Measurements from ENCODE around the gene ZXDC.

ZXDC gene

DNA sequence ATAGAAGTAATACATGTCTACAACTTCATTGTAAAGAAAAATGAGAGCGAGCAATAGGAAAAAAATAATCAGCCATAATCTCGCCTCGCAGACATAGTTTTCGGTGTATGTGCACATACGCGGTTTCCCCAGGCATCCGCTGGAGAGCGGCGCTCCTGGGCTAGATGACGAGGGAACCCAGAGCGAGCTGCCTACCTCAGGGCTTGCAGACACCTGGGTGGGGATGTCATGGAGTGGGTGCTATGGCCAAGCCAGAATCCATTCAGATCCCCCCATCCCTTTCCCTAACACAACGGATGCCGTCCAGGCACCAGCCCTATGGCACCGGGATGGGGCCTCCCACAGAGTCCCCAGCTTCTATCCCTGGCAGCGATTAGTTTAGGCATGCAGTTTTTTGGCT is 85.5 kb downstream of the ZXDC start:
- H3K4me3 Mint-ChIP-seq: no peak overlapping the region
- TF ChIP-seq, protein P1, sequence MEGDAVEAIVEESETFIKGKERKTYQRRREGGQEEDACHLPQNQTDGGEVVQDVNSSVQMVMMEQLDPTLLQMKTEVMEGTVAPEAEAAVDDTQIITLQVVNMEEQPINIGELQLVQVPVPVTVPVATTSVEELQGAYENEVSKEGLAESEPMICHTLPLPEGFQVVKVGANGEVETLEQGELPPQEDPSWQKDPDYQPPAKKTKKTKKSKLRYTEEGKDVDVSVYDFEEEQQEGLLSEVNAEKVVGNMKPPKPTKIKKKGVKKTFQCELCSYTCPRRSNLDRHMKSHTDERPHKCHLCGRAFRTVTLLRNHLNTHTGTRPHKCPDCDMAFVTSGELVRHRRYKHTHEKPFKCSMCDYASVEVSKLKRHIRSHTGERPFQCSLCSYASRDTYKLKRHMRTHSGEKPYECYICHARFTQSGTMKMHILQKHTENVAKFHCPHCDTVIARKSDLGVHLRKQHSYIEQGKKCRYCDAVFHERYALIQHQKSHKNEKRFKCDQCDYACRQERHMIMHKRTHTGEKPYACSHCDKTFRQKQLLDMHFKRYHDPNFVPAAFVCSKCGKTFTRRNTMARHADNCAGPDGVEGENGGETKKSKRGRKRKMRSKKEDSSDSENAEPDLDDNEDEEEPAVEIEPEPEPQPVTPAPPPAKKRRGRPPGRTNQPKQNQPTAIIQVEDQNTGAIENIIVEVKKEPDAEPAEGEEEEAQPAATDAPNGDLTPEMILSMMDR (IDR thresholded peaks at IDR 0.05; ENCODE audit: unreplicated experiment in 3 of 3): no peak

DNA sequence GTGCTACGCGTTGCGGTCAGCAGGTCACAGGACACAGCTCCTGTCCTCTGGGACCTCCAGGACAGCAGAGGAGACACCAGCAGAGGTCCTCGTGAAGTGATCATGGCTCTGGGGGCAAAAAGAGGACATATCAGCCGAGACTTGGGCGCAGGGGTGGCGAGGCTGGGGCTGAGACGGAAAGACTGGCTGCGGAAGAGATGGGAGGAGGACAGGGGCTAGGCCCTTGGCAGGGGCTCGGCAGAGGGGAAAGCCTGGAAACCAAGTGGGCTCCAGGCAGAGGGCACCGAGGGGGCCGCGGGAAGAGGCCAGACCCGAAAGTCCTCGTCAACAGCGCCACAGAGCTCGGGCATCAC is 85.9 kb downstream of the ZXDC start:
- Mint-ChIP-seq H3K9me3 (no peaks in the 10 kb centered on the region), H3K4me1 (no peaks in the 10 kb centered on the region), H3K36me3 (ENCODE audit: low read depth) (no peaks in the 10 kb centered on the region), H3K4me3 (peak overlapping the region; percentile 36 to 66 (median 46)), H3K27ac (no peak overlapping the region), H3K27me3 (ENCODE audit: low read depth) (peaks cover 50% of the 10 kb centered on the region)
- TF ChIP-seq, protein P1 (IDR thresholded peaks at IDR 0.05; ENCODE audit: unreplicated experiment in 3 of 3): no peak

More for the DNA sequence above, 85.5 kb downstream of the ZXDC start:
- no peak overlapping the region for H3K27ac Mint-ChIP-seq
- H3K27me3 Mint-ChIP-seq (ENCODE audit: low read depth): peaks cover 53% of the 10 kb centered on the region
- no peaks in the 10 kb centered on the region for H3K9me3 Mint-ChIP-seq
- no peaks in the 10 kb centered on the region for H3K36me3 Mint-ChIP-seq (ENCODE audit: low read depth)
- H3K4me1 Mint-ChIP-seq: no peaks in the 10 kb centered on the region

GRCh38 chr3:126389112-126389793 is 86.4 kb downstream of the ZXDC start:
- peak overlapping the region; percentile 49 to 67 (median 60) for H3K4me3 Mint-ChIP-seq
- no peaks in the 10 kb centered on the region for H3K36me3 Mint-ChIP-seq (ENCODE audit: low read depth)
- H3K27me3 Mint-ChIP-seq (ENCODE audit: low read depth): peaks cover 46% of the 10 kb centered on the region
- peaks cover under 1% of the 10 kb centered on the region for H3K9me3 Mint-ChIP-seq
- H3K4me1 Mint-ChIP-seq: no peaks in the 10 kb centered on the region
- H3K27ac Mint-ChIP-seq: no peak overlapping the region
- TF ChIP-seq, protein P1 (IDR thresholded peaks at IDR 0.05; ENCODE audit: unreplicated experiment in 3 of 3): peak; percentile 97 to 100 (median 99)

All from nephron (organoid).